Measurements from ENCODE around the gene HOXC12.
A peak's percentile ranks its signal among the peaks of the same experiment; 100 is the strongest.

Gene HOXC12

GRCh38 chr12:53998110-53998899, 43.6 kb downstream of the HOXC12 start:
- DNase-seq = no peak

GRCh38 chr12:53998900-53999236, 44.2 kb downstream of the HOXC12 start:
- no peak for DNase-seq

- DNase-seq = peak; percentile 69
Measured at GRCh38 chr12:53999559-54000115, 44.9 kb downstream of the HOXC12 start.

GRCh38 chr12:54000116-54001114, 45.7 kb downstream of the HOXC12 start, which contains the start of gene HOXC9:
Gene HOXC9 (plus strand): TSS chr12:54000161. CDS start chr12:54000189, 28 bp downstream.
- no peak for DNase-seq

- DNase-seq = no peak
Measured at GRCh38 chr12:54001283-54002187, 46.8 kb downstream of the HOXC12 start.

GRCh38 chr12:54002278-54002914, 47.7 kb downstream of the HOXC12 start:
- no peak for DNase-seq

GRCh38 chr12:54002915-54003389, 48.2 kb downstream of the HOXC12 start:
- DNase-seq = no peak

GRCh38 chr12:54003625-54004024, 48.9 kb downstream of the HOXC12 start:
- no peak for DNase-seq

GRCh38 chr12:54004063-54004840, 49.5 kb downstream of the HOXC12 start:
- no peak for DNase-seq

- no peak for DNase-seq
Measured at GRCh38 chr12:54004841-54005530, 50.3 kb downstream of the HOXC12 start.

GRCh38 chr12:54005531-54005852, 50.8 kb downstream of the HOXC12 start:
- no peak for DNase-seq

- peak; percentile 61 for DNase-seq
Measured at GRCh38 chr12:54005853-54006558, 51.3 kb downstream of the HOXC12 start.

- no peak for DNase-seq
Measured at GRCh38 chr12:54006559-54007220, 52.0 kb downstream of the HOXC12 start.

GRCh38 chr12:54007538-54008259, 53.0 kb downstream of the HOXC12 start:
- no peak for DNase-seq

GRCh38 chr12:54008260-54008552, 53.5 kb downstream of the HOXC12 start:
- DNase-seq = no peak
